ENCODE results near the gene NUBP2. TPM values are rescaled to one million over a fixed set of nuclear protein-coding genes. Genes with fewer than 3 reads are reported as not detected.

The NUBP2 gene
- total RNA-seq, 2 donors from 2014 or later = 61.1 to 61.5 TPM

DNA sequence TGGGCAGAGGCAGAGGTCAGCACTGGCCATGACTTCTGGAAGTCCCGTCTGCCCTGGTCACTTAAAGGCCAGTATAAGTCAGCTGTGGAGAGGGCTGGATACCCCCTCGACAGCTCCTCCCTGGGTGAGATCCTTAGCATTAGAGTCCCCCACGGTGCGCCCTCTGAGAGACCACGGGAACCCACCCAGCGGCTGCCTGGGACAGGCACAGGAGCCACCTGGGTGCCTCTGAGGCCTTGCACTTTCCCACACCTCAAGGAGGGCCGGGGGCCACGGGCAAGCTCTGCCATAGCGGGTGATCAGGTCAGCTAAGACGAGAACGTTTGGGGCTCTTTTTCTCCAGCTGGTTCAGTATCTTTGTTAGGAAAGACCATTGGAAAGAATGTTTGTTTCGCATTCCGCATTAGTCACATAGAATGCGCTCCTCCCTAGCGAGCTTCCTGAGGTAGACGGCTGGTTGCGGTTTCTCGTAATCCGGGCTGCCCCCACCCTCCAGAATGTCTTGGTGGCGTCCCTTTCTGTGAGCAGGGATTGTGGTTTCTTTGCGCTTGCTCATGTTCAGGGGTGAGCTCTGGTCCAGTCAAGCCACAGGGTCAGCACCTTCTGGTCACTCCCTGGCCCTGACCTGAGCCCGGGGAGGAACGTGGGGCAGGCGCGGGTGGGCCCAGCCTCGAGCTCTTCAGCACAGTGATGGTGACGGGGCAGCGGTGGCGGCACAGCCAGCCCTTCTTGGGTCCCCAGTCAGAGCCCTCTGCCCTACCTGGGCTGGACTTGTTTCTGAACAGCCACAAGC, 36.7 kb upstream of the NUBP2 start:
- H3K27me3 ChIP-seq (ENCODE audit: control insufficient read depth, insufficient read depth, low read length, poor library complexity, severe bottlenecking) = no peaks in the 10 kb centered on the region
- H3K36me3 ChIP-seq (ENCODE audit: control insufficient read depth, insufficient read depth, low read length) = peaks cover 22% of the 10 kb centered on the region
- Mint-ChIP-seq H3K27me3 (ENCODE audit: insufficient read depth) (no peaks in the 10 kb centered on the region), H3K27ac (peak overlapping the region; percentile 77), H3K4me3 (no peak overlapping the region), H3K4me1 (no peaks in the 10 kb centered on the region), H3K9me3 (peaks cover 1% of the 10 kb centered on the region), H3K36me3 (ENCODE audit: low read depth) (peaks cover 33% of the 10 kb centered on the region)
- H3K4me3 ChIP-seq (ENCODE audit: low read length) = no peak overlapping the region
- no peaks in the 10 kb centered on the region for H3K9me3 ChIP-seq (ENCODE audit: control insufficient read depth, low read length)
- no peak for DNase-seq
- 90 to 93% methylated on average over 15 to 29 of the region's 29 CpGs for WGBS, 2 experiments (ENCODE audit: insufficient coverage in 1 of 2, insufficient read length in 1 of 2)
- TF ChIP-seq CTCF (conservative IDR thresholded peaks at IDR 0.05) = no peak
- peak overlapping the region; percentile 73 for H3K27ac ChIP-seq (ENCODE audit: low read depth, low read length)
- no peak overlapping the region for H3K9ac ChIP-seq (ENCODE audit: extremely low read depth, low read length, poor library complexity, severe bottlenecking)
- no peaks in the 10 kb centered on the region for H3K4me1 ChIP-seq (ENCODE audit: control insufficient read depth, insufficient read depth, low read length)

DNA sequence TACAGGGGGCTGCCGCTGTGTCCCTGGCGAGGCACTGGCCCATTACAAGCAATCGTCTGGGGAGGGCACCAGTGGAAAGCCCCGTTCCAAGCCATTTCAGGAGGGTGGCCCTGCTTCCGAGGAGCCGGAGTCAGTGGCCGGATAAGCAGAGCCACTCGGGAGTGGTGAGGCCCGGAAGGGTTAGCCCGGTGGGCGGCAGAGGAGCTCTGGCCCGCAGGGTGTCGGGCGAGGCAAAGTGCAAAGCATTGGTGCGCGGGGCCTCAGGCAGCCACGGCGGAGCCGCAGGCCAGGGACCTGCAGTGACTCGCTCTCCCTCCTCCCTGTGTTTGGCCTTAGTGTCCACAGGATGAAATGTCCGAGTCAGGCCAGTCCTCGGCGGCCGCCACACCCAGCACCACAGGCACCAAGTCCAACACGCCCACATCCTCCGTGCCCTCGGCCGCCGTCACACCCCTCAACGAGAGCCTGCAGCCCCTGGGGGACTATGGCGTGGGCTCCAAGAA, 36.0 kb upstream of the NUBP2 start:
- peaks cover 23% of the 10 kb centered on the region for H3K36me3 ChIP-seq (ENCODE audit: control insufficient read depth, insufficient read depth, low read length)
- no peaks in the 10 kb centered on the region for H3K4me1 ChIP-seq (ENCODE audit: control insufficient read depth, insufficient read depth, low read length)
- H3K4me3 ChIP-seq (ENCODE audit: low read length) = no peak overlapping the region
- H3K9ac ChIP-seq (ENCODE audit: extremely low read depth, low read length, poor library complexity, severe bottlenecking) = no peak overlapping the region
- Mint-ChIP-seq H3K9me3 (no peaks in the 10 kb centered on the region), H3K4me1 (no peaks in the 10 kb centered on the region), H3K4me3 (no peak overlapping the region), H3K36me3 (ENCODE audit: low read depth) (peaks cover 36% of the 10 kb centered on the region), H3K27ac (no peak overlapping the region), H3K27me3 (ENCODE audit: insufficient read depth) (no peaks in the 10 kb centered on the region)
- no peaks in the 10 kb centered on the region for H3K27me3 ChIP-seq (ENCODE audit: control insufficient read depth, insufficient read depth, low read length, poor library complexity, severe bottlenecking)
- WGBS, 2 experiments (ENCODE audit: insufficient coverage in 1 of 2, insufficient read length in 1 of 2) = 96 to 100% methylated on average over 11 to 31 of the region's 31 CpGs
- no peak for DNase-seq
- no peaks in the 10 kb centered on the region for H3K9me3 ChIP-seq (ENCODE audit: control insufficient read depth, low read length)
- TF ChIP-seq CTCF (conservative IDR thresholded peaks at IDR 0.05) = no peak
- H3K27ac ChIP-seq (ENCODE audit: low read depth, low read length) = peak overlapping the region; percentile 38

DNA sequence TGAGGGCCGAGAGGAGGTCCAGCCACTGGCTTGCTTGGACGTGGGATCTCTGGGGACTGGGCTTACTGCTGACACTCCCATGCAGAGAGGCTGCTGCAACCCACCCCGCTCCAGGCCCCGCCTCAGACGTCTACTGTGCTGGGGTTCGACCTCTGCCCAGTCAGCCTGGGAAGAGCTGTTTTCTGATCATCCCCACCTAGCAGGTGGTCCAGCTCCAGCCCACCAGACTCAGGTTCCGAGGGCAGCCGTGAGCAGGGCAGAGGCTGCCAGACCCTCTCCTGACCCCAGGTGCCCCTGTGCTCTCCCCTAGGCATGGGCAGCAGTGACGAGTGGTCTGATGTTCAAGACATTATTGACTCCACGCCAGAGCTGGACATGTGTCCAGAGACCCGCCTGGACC, 34.8 kb upstream of the NUBP2 start:
- Mint-ChIP-seq H3K36me3 (ENCODE audit: low read depth) (peaks cover 45% of the 10 kb centered on the region), H3K4me3 (no peak overlapping the region), H3K27me3 (ENCODE audit: insufficient read depth) (no peaks in the 10 kb centered on the region), H3K27ac (no peak overlapping the region), H3K9me3 (no peaks in the 10 kb centered on the region), H3K4me1 (no peaks in the 10 kb centered on the region)
- no peak overlapping the region for H3K4me3 ChIP-seq (ENCODE audit: low read length)
- TF ChIP-seq CTCF (conservative IDR thresholded peaks at IDR 0.05) = no peak
- no peak overlapping the region for H3K27ac ChIP-seq (ENCODE audit: low read depth, low read length)
- no peak for DNase-seq
- peaks cover 32% of the 10 kb centered on the region for H3K36me3 ChIP-seq (ENCODE audit: control insufficient read depth, insufficient read depth, low read length)
- no peaks in the 10 kb centered on the region for H3K4me1 ChIP-seq (ENCODE audit: control insufficient read depth, insufficient read depth, low read length)
- H3K27me3 ChIP-seq (ENCODE audit: control insufficient read depth, insufficient read depth, low read length, poor library complexity, severe bottlenecking) = no peaks in the 10 kb centered on the region
- no peak overlapping the region for H3K9ac ChIP-seq (ENCODE audit: extremely low read depth, low read length, poor library complexity, severe bottlenecking)
- H3K9me3 ChIP-seq (ENCODE audit: control insufficient read depth, low read length) = no peaks in the 10 kb centered on the region
- WGBS, 2 experiments (ENCODE audit: insufficient coverage in 1 of 2, insufficient read length in 1 of 2) = 89 to 94% methylated on average over 9 to 11 of the region's 11 CpGs
